Immature natural killer cell (primary cell): ENCODE measurements around the gene C2orf76. TPM values are rescaled to one million over a fixed set of nuclear protein-coding genes. Genes with fewer than 3 reads are reported as not detected.

Experiments used
- DNase-seq, 3 donors: peaks; one replicate each; pipeline ENCODE4 v3.0.0; 2022; ENCODE audit warnings: mixed read lengths in 1 of 3
- H3K27ac Mint-ChIP-seq, 6 donors: one replicate each; pipeline ENCODE4 v1.8.0; 2020; ENCODE audit warnings: mixed read lengths in 6 of 6, mild to moderate bottlenecking in 5 of 6, inconsistent platforms in 4 of 6, moderate library complexity in 3 of 6
- H3K27me3 Mint-ChIP-seq, 3 donors: one replicate each; pipeline ENCODE4 v1.8.0; 2020 to 2021; ENCODE audit warnings: low read depth in 3 of 3, mild to moderate bottlenecking in 3 of 3, mixed read lengths in 3 of 3, moderate library complexity in 3 of 3, inconsistent platforms in 1 of 3
- H3K36me3 Mint-ChIP-seq, 3 donors: one replicate each; pipeline ENCODE4 v1.8.0; 2020; ENCODE audit warnings: mixed read lengths in 3 of 3, inconsistent platforms in 2 of 3, mild to moderate bottlenecking in 2 of 3
- H3K4me1 Mint-ChIP-seq, 2 donors: one replicate each; pipeline ENCODE4 v1.8.0; 2020; ENCODE audit warnings: inconsistent platforms in 2 of 2, mild to moderate bottlenecking in 2 of 2, mixed read lengths in 2 of 2, moderate library complexity in 1 of 2
- H3K4me3 Mint-ChIP-seq, 5 donors: one replicate each; pipeline ENCODE4 v1.8.0; 2020; ENCODE audit warnings: mild to moderate bottlenecking in 5 of 5, mixed read lengths in 5 of 5, inconsistent platforms in 3 of 5, moderate library complexity in 3 of 5
- H3K9me3 Mint-ChIP-seq, 6 donors: one replicate each; pipeline ENCODE4 v1.8.0; 2020; ENCODE audit warnings: mild to moderate bottlenecking in 6 of 6, mixed read lengths in 6 of 6, inconsistent platforms in 4 of 6, moderate library complexity in 3 of 6
- polyA plus RNA-seq, 3 donors: library from polyadenylated mRNA; unstranded; fragments of 300-500 nt; fragmentation: Illumina TruSeq; gene quantifications; one replicate each; pipeline ENCODE4 v1.2.3, GENCODE V29; 2021

C2orf76 gene
- polyA plus RNA-seq, 3 donors from 2014 or later: 33.2 to 49.3 (median 47.5) TPM

DNA sequence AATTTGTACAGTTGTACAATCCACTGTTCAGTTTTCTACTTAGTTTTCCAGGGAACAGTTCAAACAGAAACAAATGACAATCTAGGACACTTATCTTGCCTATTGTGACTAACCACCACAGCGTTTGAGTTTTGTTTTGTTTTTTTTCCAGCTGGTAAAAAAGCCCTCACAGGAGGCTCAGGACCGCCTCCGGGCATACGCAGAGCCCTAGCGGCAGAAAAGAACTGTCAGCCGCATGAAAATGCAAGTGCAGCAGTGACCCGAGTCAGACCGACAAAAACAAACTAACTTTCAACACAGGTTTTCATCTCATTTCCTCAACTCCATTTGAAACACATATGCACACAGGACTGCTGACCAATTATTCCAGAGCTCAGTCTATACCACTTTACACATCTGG is 74.4 kb downstream of the C2orf76 start:
- Mint-ChIP-seq H3K4me1 (peaks cover 34 to 41% of the 10 kb centered on the region in 2 donors), H3K27me3 (peaks cover 0 to 2% (median 1%) of the 10 kb centered on the region in 3 donors), H3K4me3 (peak overlapping the region; percentile 19 to 77 (median 52)), H3K36me3 (peaks cover 0 to 4% (median 0%) of the 10 kb centered on the region in 3 donors), H3K9me3 (no peaks in the 10 kb centered on the region), H3K27ac (peak overlapping the region in 5 of 6 donors; percentile 4 to 86 (median 65))
- DNase-seq: peak in 2 of 3 donors; percentile 4 to 10

DNA sequence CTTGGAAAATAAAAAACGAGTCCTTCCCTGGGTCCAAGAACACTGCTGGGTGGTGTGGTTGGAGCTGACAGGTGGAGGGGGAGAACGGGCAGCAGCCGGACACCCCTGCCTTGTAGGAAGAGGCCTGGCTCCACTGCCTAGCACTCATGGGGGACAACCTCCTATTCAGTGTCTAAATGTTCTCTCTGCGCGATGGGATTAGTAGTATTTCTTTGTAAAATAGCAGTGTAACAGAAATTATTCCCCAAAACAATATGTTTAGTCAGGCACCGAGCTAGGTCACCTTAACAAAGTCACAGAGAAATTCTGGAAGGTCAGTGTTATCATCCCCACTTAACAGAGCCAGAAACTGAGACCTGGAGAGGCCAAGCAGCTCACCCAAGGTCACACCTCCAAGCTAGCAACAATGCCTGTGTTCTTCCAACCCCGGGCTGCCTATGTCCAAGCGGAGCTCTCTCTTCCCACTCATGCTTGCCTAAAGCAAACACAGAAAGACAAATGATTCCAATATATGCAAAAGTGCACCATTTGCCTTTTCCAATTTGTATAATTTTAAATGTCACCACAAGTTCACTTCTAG is 75.0 kb downstream of the C2orf76 start:
- Mint-ChIP-seq H3K27ac (peak overlapping the region; percentile 32 to 86 (median 49)), H3K27me3 (peaks cover 0 to 2% (median 1%) of the 10 kb centered on the region in 3 donors), H3K9me3 (no peaks in the 10 kb centered on the region), H3K4me3 (peak overlapping the region in 1 of 5 donors; percentile 77), H3K4me1 (peaks cover 34 to 41% of the 10 kb centered on the region in 2 donors), H3K36me3 (peaks cover under 1 to 5% (median 1%) of the 10 kb centered on the region in 3 donors)
- DNase-seq: no peak

- H3K4me1 Mint-ChIP-seq: peaks cover 34 to 41% of the 10 kb centered on the region in 2 donors
- DNase-seq: peak in 2 of 3 donors; percentile 23 to 43
- H3K27ac Mint-ChIP-seq: peak overlapping the region in 2 of 6 donors; percentile 53 to 60
- no peaks in the 10 kb centered on the region for H3K9me3 Mint-ChIP-seq
- peaks cover 5 to 11% (median 7%) of the 10 kb centered on the region in 3 donors for H3K36me3 Mint-ChIP-seq
- peaks cover 0 to 2% (median 1%) of the 10 kb centered on the region in 3 donors for H3K27me3 Mint-ChIP-seq
- H3K4me3 Mint-ChIP-seq: peak overlapping the region in 1 of 5 donors; percentile 40
Observed at GRCh38 chr2:119290859-119291587, 75.6 kb downstream of the C2orf76 start.

- peak in 2 of 3 donors; percentile 15 to 24 for DNase-seq
- H3K27me3 Mint-ChIP-seq: peaks cover 0 to 2% (median 1%) of the 10 kb centered on the region in 3 donors
- no peaks in the 10 kb centered on the region for H3K9me3 Mint-ChIP-seq
- peaks cover 9 to 12% (median 9%) of the 10 kb centered on the region in 3 donors for H3K36me3 Mint-ChIP-seq
- peak overlapping the region; percentile 7 to 82 (median 61) for H3K27ac Mint-ChIP-seq
- H3K4me1 Mint-ChIP-seq: peaks cover 34 to 41% of the 10 kb centered on the region in 2 donors
- H3K4me3 Mint-ChIP-seq: peak overlapping the region; percentile 19 to 74 (median 49)
Observed at GRCh38 chr2:119289642-119290041, 77.0 kb downstream of the C2orf76 start.

- H3K36me3 Mint-ChIP-seq: peaks cover 9 to 13% (median 12%) of the 10 kb centered on the region in 3 donors
- H3K4me3 Mint-ChIP-seq: peak overlapping the region in 3 of 5 donors; percentile 23 to 49 (median 29)
- H3K4me1 Mint-ChIP-seq: peaks cover 34 to 41% of the 10 kb centered on the region in 2 donors
- peak overlapping the region in 3 of 6 donors; percentile 28 to 82 (median 77) for H3K27ac Mint-ChIP-seq
- peaks cover 0 to 2% (median 1%) of the 10 kb centered on the region in 3 donors for H3K27me3 Mint-ChIP-seq
- H3K9me3 Mint-ChIP-seq: no peaks in the 10 kb centered on the region
- DNase-seq: no peak
Observed at GRCh38 chr2:119289093-119289492, 77.5 kb downstream of the C2orf76 start.

DNA sequence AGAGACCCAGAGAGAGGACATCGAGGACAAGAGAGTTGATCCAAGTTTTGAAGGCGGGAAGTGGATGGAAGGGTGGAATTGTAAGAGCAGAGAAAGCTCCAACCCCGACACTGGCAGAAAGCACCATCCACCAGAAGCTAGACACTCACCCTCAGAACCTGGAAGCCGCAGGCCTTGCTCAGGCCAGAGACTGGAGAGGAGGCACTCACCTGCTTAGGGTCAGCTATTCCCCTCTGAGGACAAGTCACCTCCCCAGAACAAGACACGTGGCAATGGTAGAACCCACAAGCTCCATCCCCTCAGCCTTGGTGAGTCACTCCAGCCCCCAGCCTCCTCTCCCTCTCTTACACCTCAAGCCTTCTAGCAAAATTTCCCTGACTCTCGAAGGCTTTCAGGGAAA is 78.1 kb downstream of the C2orf76 start:
- peak overlapping the region in 2 of 5 donors; percentile 2 to 23 for H3K4me3 Mint-ChIP-seq
- H3K4me1 Mint-ChIP-seq: peaks cover 34 to 41% of the 10 kb centered on the region in 2 donors
- H3K27me3 Mint-ChIP-seq: peaks cover 0 to 2% (median 2%) of the 10 kb centered on the region in 3 donors
- DNase-seq: no peak
- peaks cover 9 to 13% (median 12%) of the 10 kb centered on the region in 3 donors for H3K36me3 Mint-ChIP-seq
- H3K9me3 Mint-ChIP-seq: no peaks in the 10 kb centered on the region
- H3K27ac Mint-ChIP-seq: peak overlapping the region in 3 of 6 donors; percentile 26 to 87 (median 82)

GRCh38 chr2:119286661-119287060 is 80.0 kb downstream of the C2orf76 start:
- Mint-ChIP-seq H3K9me3 (no peaks in the 10 kb centered on the region), H3K36me3 (peaks cover 9 to 13% (median 12%) of the 10 kb centered on the region in 3 donors), H3K4me3 (no peak overlapping the region), H3K27ac (peak overlapping the region in 2 of 6 donors; percentile 42 to 49), H3K4me1 (peaks cover 32 to 33% of the 10 kb centered on the region in 2 donors), H3K27me3 (peaks cover 0 to 2% (median 1%) of the 10 kb centered on the region in 3 donors)
- DNase-seq: no peak

DNA sequence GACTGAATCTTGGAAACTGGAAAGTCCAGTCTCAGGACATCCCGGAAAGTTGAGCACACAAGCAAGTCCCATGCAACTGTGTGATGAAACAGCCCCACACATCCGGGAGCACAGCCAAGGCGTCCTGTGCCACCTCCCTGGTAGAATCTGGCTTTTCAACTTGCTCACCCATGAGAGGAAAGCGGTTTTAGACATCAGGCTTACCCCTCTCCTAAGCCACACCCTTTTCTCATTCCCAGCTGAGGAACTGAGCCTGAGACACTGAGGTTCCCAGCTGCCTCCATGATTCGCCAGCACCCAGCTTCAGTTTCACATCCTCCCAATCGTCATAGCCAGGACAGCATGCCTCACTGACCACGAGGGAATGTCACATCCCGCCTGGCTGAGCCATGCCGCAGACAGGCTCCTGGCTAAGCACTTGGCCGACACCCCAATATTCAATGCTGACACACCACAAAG is 82.7 kb downstream of the C2orf76 start:
- Mint-ChIP-seq H3K27me3 (peaks cover 0 to 1% (median 0%) of the 10 kb centered on the region in 3 donors), H3K4me3 (no peak overlapping the region), H3K27ac (no peak overlapping the region), H3K9me3 (no peaks in the 10 kb centered on the region), H3K36me3 (peaks cover 12 to 17% (median 15%) of the 10 kb centered on the region in 3 donors), H3K4me1 (peaks cover 8 to 11% of the 10 kb centered on the region in 2 donors)
- DNase-seq: no peak

- H3K4me3 Mint-ChIP-seq: no peak overlapping the region
- peaks cover 12 to 21% (median 16%) of the 10 kb centered on the region in 3 donors for H3K36me3 Mint-ChIP-seq
- peak overlapping the region in 1 of 6 donors; percentile 35 for H3K27ac Mint-ChIP-seq
- H3K27me3 Mint-ChIP-seq: peaks cover 0 to 1% (median 0%) of the 10 kb centered on the region in 3 donors
- H3K9me3 Mint-ChIP-seq: no peaks in the 10 kb centered on the region
- H3K4me1 Mint-ChIP-seq: peaks cover 0 to 4% of the 10 kb centered on the region in 2 donors
- DNase-seq: no peak
Observed at GRCh38 chr2:119282996-119283511, 83.6 kb downstream of the C2orf76 start.

DNA sequence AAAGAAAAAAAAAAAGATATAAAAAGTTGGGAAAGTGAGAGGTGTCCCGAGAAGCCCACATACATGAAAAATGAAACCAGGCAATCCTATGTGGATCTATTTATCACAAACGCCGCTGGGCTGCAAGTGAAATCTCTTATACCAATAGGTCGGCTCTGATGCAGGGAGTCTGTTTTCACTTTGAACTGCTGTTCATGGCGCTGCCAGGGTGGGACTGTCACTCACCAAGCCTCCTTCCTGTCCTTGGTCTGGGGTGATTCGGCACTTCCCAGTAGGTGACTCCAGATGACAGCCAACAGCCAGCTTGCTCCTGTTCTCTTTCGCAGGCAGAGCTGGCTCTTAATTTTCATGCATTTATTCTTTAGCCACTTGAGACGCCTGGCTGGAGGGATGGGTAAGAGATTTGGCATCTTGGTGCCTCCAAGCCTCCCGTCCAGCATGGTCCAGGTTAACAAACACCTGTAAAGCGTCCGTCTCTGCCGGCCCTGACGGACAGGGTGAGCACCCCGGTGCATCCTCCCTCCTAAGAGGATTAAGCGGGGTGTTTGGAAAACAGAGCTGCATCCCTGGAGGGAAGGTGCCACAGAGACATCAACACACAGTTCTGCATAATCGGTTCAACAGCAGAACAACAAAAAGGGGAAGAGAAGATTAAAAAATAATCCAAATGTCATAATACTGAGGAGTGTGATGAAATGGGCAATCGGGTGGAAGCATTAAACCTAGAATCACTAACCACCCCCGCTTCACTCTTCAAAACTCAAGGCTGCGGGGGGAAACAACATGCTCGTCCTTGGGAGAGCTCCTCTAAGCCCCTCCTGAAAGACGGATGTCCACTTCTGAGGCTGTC is 84.3 kb downstream of the C2orf76 start:
- Mint-ChIP-seq H3K4me3 (no peak overlapping the region), H3K27me3 (peaks cover 0 to 4% (median 1%) of the 10 kb centered on the region in 3 donors), H3K9me3 (no peaks in the 10 kb centered on the region), H3K4me1 (peaks cover 0 to 4% of the 10 kb centered on the region in 2 donors), H3K27ac (no peak overlapping the region), H3K36me3 (peaks cover 9 to 21% (median 16%) of the 10 kb centered on the region in 3 donors)
- no peak for DNase-seq

- no peaks in the 10 kb centered on the region for H3K9me3 Mint-ChIP-seq
- H3K4me1 Mint-ChIP-seq: peaks cover 0 to 4% of the 10 kb centered on the region in 2 donors
- H3K4me3 Mint-ChIP-seq: no peak overlapping the region
- H3K27me3 Mint-ChIP-seq: peaks cover 0 to 6% (median 1%) of the 10 kb centered on the region in 3 donors
- H3K36me3 Mint-ChIP-seq: peaks cover 0 to 14% (median 10%) of the 10 kb centered on the region in 3 donors
- H3K27ac Mint-ChIP-seq: no peak overlapping the region
- no peak for DNase-seq
Observed at GRCh38 chr2:119280680-119281079, 86.0 kb downstream of the C2orf76 start.

- Mint-ChIP-seq H3K9me3 (no peaks in the 10 kb centered on the region), H3K4me1 (peaks cover 0 to 4% of the 10 kb centered on the region in 2 donors), H3K4me3 (no peak overlapping the region), H3K36me3 (peaks cover 0 to 13% (median 7%) of the 10 kb centered on the region in 3 donors), H3K27me3 (peaks cover 0 to 6% (median 1%) of the 10 kb centered on the region in 3 donors), H3K27ac (no peak overlapping the region)
- DNase-seq: no peak
Observed at GRCh38 chr2:119279666-119280065, 87.0 kb downstream of the C2orf76 start.

DNA sequence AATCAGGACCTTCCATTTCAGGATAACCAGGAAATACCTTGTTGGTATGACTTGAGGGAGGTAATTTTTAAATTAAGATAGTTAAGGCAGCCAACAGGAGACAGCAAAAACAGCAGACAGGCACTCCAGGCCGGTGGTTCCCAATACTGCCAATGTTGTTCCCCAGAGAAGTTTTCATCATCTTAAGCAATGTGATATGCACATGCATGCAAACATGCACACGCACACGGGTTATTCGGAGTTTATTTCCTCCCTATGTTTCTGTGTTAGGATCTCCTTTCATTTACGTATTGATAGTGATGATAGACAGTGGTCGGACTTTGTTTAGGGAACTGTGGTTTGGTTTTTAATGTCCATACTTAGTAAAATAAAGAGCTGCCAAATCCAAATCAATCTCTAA is 87.7 kb downstream of the C2orf76 start:
- Mint-ChIP-seq H3K36me3 (peaks cover 0 to 8% (median 7%) of the 10 kb centered on the region in 3 donors), H3K4me1 (peaks cover 0 to 4% of the 10 kb centered on the region in 2 donors), H3K9me3 (no peaks in the 10 kb centered on the region), H3K4me3 (no peak overlapping the region), H3K27ac (peak overlapping the region in 1 of 6 donors; percentile 60), H3K27me3 (peaks cover 0 to 8% (median under 1%) of the 10 kb centered on the region in 3 donors)
- DNase-seq: no peak
